Cardiac fibroblast (primary cell): ENCODE data around the gene PHTF2.

Experiments
- DNase-seq, 2 donors: peaks; one replicate each; pipeline versions ENCODE4 v3.0.0 to v3.0.0-alpha.2; 2010; ENCODE audit warnings: low read depth in 2 of 2
- H3K4me3 ChIP-seq, 2 donors: replicated peaks in 1 of 2; 1 replicate in 1 of 2; 2 replicates in 1 of 2; pipeline ENCODE4 v1.5.1; 2011; ENCODE audit warnings: low read depth in 2 of 2, low read length in 2 of 2, mild to moderate bottlenecking in 2 of 2, moderate library complexity in 1 of 2
- CTCF ChIP-seq: IDR thresholded peaks from one replicate; pipeline ENCODE4 v1.5.1; 2011; ENCODE audit warnings: low read depth, mild to moderate bottlenecking, low read length, inconsistent platforms

PHTF2 gene

GRCh38 chr7:77967429-77967828 lies 168.9 kb downstream of the PHTF2 start:
- no peak for TF ChIP-seq CTCF
- H3K4me3 ChIP-seq, result no peak overlapping the region
- no peak for DNase-seq

- no peak for TF ChIP-seq CTCF
- no peak for DNase-seq
- no peak overlapping the region for H3K4me3 ChIP-seq
Measured at GRCh38 chr7:77971726-77972125, 173.2 kb downstream of the PHTF2 start.

GRCh38 chr7:77975672-77976480 lies 177.3 kb downstream of the PHTF2 start:
- H3K4me3 ChIP-seq, result no peak overlapping the region
- no peak for DNase-seq
- TF ChIP-seq CTCF, result no peak

GRCh38 chr7:77979219-77979618 lies 180.6 kb downstream of the PHTF2 start:
- no peak for TF ChIP-seq CTCF
- H3K4me3 ChIP-seq, result no peak overlapping the region
- no peak for DNase-seq

GRCh38 chr7:77980087-77980713 lies 181.6 kb downstream of the PHTF2 start:
- DNase-seq, result no peak
- TF ChIP-seq CTCF, result no peak
- no peak overlapping the region for H3K4me3 ChIP-seq

GRCh38 chr7:77982926-77983550 lies 184.5 kb downstream of the PHTF2 start:
- no peak for DNase-seq
- no peak for TF ChIP-seq CTCF
- no peak overlapping the region for H3K4me3 ChIP-seq
